Measurements from ENCODE around the gene RMRP.

DNA sequence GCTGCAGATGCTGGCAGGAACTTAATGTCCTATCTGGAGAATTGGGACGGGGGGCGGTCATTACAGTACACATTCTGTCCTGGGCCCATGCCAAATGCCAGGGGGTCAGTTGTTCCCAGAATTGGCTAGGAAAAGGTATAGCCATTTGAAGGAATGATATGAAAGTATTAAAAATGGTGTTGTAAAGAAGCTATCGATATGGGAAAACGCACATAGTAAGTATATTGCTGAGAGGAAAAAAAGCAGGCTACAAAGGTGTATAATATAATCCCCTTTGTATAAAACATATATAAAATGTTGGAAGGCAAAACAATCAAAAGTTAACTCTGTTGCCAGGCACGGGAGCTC, 7.6 kb upstream of the RMRP start:
- TF ChIP-seq EP300 (IDR thresholded peaks at IDR 0.05; ENCODE audit: borderline replicate concordance in 1 of 2, low read depth in 1 of 2, low read length in 1 of 2) (no peak), TAF1 (IDR thresholded peaks at IDR 0.05; ENCODE audit: borderline replicate concordance, low read depth, low read length) (no peak), POLR2AphosphoS5 (IDR thresholded peaks at IDR 0.05; ENCODE audit: low read depth, low read length) (no peak), JUND (IDR thresholded peaks at IDR 0.05) (no peak), IRF3 (IDR thresholded peaks at IDR 0.05; ENCODE audit: low read depth, low read length) (no peak), RAD21 (IDR thresholded peaks at IDR 0.05; ENCODE audit: low read length) (no peak), NFIC (IDR thresholded peaks at IDR 0.05; ENCODE audit: borderline replicate concordance) (no peak), RFX5 (IDR thresholded peaks at IDR 0.05; ENCODE audit: low read length) (no peak), FOXJ3 (CRISPR knock-in tag; IDR thresholded peaks at IDR 0.05) (no peak)
- TF ChIP-seq, protein P1, sequence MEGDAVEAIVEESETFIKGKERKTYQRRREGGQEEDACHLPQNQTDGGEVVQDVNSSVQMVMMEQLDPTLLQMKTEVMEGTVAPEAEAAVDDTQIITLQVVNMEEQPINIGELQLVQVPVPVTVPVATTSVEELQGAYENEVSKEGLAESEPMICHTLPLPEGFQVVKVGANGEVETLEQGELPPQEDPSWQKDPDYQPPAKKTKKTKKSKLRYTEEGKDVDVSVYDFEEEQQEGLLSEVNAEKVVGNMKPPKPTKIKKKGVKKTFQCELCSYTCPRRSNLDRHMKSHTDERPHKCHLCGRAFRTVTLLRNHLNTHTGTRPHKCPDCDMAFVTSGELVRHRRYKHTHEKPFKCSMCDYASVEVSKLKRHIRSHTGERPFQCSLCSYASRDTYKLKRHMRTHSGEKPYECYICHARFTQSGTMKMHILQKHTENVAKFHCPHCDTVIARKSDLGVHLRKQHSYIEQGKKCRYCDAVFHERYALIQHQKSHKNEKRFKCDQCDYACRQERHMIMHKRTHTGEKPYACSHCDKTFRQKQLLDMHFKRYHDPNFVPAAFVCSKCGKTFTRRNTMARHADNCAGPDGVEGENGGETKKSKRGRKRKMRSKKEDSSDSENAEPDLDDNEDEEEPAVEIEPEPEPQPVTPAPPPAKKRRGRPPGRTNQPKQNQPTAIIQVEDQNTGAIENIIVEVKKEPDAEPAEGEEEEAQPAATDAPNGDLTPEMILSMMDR (IDR thresholded peaks at IDR 0.05), result no peak; the same call in 1 of the 2 replicates
